Stimulated activated CD4-positive, alpha-beta T cell treated with anti-CD3 and anti-CD28 coated beads, Interleukin-12 subunit alpha, Interleukin-12 subunit beta, amount 100 ng/mL, for 24 hours (primary cell): ENCODE results near the gene HS6ST3.
"Not testable (repeated sequence)": the region's sequence is repeated elsewhere in the genome, so short reads cannot be mapped to it uniquely, and the experiment has no call there.

Experiments
- DNase-seq, 2 experiments: peaks; one replicate each; pipeline ENCODE4 v3.0.0-alpha.2; 2020; ENCODE audit warnings: low read depth in 2 of 2

Gene HS6ST3

GRCh38 chr13:96734499-96734898 is 644.6 kb downstream of the HS6ST3 start:
- no peak for DNase-seq

DNA sequence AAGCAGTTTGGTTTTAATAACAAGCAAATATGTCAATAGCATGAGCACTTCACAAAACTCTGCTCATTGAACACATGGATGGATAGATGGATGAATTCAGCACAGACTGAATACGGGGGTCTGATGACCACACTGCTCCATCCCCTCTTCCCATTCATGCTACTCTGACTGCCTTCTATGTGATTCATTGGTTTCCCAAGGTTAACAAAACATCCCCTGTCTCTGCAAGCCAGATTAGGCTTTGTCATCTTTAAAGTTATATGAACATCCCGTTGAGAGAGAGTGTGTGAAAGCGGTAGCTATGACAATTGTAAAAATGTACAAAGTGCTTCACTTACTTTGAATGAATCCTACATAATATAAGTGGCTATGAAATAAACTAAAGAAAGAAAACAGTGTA is 651.9 kb downstream of the HS6ST3 start:
- no peak for DNase-seq

- DNase-seq = no peak
Observed at GRCh38 chr13:96743296-96744089, 653.6 kb downstream of the HS6ST3 start.

DNA sequence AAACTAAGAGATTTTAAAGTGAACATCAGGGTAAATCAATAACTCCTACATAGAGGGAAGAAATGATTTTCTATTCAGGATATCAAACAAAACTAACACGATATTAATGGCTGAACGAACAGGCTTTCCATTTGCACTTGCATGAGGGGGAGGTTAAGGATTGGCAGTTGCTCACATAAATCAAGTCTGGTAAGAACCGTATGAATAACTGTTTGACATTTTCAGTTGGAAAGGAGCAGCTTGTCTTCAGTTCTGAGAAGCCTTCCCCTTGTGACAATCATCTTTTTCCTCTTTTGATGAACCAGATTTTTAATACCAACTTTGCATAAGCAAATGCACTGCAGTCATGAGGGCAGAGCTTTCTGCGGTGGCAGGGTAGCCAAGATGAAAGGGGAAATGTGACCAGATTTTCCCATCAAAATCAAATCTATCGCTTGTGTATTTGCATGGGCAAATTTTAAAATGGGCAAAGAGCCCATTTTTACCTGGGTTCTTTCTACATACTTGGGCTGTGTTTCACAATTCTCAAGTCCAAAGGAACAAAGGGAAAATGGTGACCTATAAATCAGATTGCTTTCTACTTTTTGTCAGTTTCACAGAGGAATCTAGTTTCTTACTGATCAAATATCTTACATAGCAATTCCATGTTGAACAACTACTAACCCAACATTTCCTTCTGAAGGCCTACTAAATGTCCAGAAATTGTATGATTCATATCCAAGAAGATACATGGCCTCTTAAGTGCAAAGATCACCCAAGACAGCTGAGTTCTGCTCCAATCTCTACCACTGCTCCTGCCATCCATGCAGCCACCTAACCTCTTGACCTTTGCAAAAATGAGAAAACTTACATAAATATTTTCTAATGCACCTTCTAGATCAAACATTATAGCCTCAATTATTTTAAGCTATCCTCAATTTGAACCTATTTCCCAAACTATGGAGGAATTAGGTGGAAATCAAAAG is 654.7 kb downstream of the HS6ST3 start:
- no peak for DNase-seq

GRCh38 chr13:96746886-96747285 is 657.0 kb downstream of the HS6ST3 start:
- DNase-seq = no peak

- DNase-seq = no peak
Observed at GRCh38 chr13:96749825-96750224, 659.9 kb downstream of the HS6ST3 start.

GRCh38 chr13:96751089-96751488 is 661.2 kb downstream of the HS6ST3 start:
- no peak for DNase-seq

- no peak for DNase-seq
Observed at GRCh38 chr13:96762876-96763275, 673.0 kb downstream of the HS6ST3 start.

GRCh38 chr13:96766306-96766705 is 676.4 kb downstream of the HS6ST3 start:
- no peak for DNase-seq

DNA sequence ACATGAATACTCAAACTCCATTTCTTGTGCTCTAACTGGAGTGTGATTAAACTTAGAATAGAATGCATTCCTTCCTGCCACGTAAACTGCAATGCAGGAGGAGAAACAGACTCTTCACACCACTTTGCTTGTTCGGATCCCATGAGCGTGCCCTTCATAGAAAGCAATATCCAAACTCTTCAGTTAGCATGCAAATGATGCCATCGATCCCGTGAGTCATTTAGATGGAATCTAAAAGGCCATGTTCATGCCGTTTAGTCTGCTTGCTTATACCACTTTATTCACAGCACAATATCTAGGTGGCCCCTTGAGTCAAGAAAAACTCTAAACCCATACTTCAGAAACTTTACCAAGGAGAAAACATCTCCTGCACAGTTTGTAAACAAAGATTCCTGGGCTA is 678.6 kb downstream of the HS6ST3 start:
- no peak for DNase-seq

DNA sequence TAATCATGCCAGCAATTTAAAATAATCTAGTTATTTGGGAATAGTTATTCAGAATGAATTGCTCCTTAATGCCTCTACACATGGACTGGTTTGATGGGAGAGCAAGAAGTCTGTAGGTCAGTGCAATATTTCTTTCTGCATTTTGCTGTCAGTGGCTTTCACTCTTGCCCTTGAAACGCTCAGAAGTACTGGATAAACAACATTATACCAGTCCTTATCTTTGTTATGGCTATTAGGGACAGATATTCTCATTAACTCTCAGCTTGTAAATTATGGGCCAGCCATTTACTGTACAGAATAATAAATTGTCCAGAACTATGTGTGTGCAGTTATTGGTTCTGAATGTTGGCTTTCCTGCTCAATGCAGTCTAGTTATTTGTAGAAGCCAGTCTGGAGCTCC is 680.0 kb downstream of the HS6ST3 start:
- no peak for DNase-seq

- DNase-seq = no peak
Observed at GRCh38 chr13:96771486-96772367, 681.8 kb downstream of the HS6ST3 start.

- DNase-seq = no peak
Observed at GRCh38 chr13:96772426-96772825, 682.5 kb downstream of the HS6ST3 start.

DNA sequence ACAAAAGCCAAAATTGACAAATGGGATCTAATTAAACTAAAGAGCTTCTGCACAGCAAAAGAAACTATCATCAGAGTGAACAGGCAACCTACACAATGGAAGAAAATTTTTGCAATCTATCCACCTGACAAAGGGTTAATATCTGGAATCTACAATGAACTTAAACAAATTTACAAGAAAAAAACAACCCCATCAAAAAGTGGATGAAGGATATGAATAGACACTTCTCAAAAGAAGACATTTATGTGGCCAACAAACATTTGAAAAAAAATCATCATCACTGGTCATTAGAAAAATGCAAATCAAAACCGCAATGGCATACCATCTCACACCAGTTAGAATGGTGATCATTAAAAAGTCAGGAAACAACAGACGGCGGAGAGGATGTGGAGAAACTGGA is 688.4 kb downstream of the HS6ST3 start:
- DNase-seq = not testable (repeated sequence)

DNA sequence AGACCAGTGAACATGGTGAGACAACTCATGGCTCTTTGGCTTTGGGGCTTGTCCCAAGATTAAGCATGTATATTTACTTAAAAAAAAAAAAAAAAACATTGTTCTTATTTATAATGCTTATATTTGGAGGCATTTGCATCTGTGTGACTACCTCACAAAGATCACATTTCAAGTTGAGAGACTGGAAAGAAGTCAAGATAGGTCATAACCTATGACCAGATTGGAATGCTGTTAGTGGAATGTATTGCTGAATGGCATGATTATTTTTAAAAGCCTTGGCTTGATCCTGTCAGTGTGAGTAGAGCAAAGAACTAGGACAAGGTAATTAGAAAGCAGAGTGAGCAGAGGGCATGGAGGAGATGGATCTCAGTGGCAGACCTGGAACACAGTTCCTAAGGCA is 689.8 kb downstream of the HS6ST3 start:
- no peak for DNase-seq

DNA sequence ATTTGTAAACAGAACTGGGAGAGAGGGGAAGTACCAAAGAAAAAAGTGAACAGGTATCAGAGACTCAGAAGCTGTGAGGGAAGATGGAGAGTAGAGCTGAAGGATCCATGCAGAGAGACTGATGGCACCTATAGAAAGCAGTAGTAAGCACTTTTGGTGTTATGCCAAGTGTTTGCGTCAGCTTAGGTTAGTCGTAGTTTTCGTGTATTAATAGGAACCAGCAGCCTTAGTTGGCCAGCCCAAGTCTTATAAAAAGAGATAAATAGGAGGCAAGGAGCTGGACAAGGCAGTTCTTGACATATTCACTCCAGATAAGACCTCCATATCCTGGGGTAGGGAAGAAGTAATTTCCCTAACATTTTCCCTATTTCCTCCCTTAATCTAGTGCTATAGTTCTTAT is 690.2 kb downstream of the HS6ST3 start:
- no peak for DNase-seq

- no peak for DNase-seq
Observed at GRCh38 chr13:96781141-96781540, 691.2 kb downstream of the HS6ST3 start.

DNA sequence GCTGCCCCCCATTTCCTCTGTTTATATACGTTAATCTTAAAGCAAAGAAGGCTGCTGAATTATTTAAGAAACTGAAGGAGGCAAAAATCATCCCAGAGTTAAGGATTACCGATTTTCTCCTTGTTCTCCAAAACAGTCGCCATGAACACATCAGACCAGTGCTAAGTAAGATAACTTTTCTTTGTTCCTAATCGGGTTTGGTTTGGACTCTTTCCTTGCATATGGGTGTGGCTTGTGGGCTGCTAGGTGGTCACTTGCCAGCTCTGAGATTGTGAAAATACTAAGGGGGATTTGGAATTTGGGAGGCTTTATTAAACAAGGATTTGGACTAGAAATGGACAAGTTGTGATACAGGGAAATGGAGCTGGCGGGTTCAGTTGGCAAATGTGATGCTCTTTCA is 692.3 kb downstream of the HS6ST3 start:
- no peak for DNase-seq

- DNase-seq = no peak
Observed at GRCh38 chr13:96783057-96783456, 693.1 kb downstream of the HS6ST3 start.

DNA sequence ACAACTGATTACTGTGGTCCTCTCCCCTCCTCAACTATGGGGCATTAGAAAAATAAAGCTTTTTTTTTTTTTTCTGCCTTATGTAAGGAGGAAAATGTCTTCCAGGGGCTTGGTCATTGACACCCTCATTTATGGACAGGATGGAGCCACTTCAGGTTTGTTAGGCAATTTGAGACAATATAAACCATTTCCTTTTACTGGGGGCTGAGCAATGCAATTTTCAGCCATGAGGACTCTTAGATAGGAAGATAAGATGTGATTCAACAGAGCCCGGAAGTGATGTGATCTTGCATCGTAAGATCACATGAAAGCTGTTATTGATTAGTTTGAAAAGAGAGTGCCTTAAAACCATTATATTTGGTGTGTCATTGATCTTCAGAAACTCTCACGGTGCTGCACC is 693.6 kb downstream of the HS6ST3 start:
- no peak for DNase-seq

DNA sequence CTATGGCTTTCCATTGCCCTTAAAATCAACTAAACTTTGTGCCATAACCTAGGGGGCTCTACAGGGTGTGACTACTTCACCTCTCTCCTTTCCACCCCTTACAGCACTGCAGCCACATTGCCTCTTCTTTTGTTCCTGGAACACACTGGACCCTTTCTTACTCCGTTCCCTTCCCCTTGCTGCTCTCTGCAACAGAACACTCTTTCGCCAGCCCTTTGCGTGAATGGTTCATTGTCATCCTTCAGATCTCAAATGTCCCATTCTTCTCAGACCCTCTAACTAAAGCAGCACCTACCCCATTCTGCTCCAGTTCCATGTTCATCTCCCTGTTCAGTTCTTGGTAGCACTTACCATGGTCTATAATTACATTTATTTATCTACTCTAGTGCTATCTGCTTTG is 696.1 kb downstream of the HS6ST3 start:
- DNase-seq = no peak

- no peak for DNase-seq
Observed at GRCh38 chr13:96792188-96792587, 702.3 kb downstream of the HS6ST3 start.
